Activated CD4-positive, alpha-beta T cell treated with anti-CD3 and anti-CD28 coated beads, Interleukin-2, amount 50 U/mL, for 4 hours (primary cell): Measurements from ENCODE around the gene LPP.
"Not testable (repeated sequence)": the region's sequence is repeated elsewhere in the genome, so short reads cannot be mapped to it uniquely, and the experiment has no call there.

Source experiments
- DNase-seq, 2 experiments: peaks; one replicate each; pipeline ENCODE4 v3.0.0-alpha.2; 2020

The LPP gene

DNA sequence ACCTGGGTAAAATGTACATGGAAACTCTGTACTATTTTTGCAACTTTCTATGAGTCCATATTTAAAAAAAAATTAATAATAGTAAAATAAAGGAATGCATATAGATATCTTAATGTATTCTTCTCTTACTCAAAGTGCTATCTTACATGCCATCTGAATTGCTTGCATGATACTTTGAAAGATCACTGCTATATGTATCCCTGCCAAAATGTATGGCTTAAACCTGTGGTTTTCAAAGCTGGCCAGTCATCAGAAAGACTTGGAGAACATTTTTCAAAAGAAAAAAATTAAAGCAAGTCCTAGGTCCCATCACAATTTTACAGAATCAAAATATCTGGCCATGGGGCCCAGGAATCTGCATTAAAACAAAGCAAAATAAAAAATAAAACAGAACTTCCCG lies 262.1 kb downstream of the LPP start:
- DNase-seq = no peak

DNA sequence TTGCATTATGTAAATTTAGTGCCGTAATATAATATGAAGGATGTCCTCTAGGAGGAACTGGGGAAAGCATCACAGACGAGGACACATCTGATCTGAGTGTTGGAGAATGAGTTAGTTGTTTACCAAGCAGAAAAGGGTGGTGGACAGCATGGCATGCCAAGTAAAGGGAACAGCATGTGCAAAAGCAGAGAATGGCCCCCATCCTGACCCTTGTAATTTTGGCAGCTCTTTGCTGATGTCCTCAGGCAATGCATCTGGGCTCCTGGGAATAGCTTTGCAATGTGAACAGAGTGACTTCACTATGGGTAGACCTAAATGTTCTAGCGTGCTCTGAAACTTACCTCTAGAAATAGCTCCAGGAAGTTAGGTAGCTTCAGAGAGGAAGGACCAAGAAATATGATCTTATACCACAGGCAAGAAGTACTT lies 263.3 kb downstream of the LPP start:
- DNase-seq = no peak

DNA sequence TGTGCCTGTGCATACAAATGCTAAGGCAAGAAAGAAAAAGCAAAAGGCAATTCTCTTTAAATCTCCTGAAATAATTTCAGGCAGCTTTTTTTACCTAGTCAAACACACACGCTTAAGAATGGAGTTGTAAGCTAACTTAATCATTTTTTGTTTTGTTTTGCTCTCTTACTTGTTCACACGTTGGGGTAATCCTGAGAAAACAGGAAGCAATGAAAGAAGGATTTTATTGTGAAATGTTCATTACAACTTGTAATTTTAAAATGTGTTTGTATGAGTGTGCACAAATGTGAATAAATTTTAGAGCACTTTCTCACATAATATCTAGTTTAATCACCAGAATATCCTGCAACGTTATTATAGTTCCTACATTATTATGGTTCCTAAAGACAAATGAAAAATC lies 263.8 kb downstream of the LPP start:
- DNase-seq = no peak

DNA sequence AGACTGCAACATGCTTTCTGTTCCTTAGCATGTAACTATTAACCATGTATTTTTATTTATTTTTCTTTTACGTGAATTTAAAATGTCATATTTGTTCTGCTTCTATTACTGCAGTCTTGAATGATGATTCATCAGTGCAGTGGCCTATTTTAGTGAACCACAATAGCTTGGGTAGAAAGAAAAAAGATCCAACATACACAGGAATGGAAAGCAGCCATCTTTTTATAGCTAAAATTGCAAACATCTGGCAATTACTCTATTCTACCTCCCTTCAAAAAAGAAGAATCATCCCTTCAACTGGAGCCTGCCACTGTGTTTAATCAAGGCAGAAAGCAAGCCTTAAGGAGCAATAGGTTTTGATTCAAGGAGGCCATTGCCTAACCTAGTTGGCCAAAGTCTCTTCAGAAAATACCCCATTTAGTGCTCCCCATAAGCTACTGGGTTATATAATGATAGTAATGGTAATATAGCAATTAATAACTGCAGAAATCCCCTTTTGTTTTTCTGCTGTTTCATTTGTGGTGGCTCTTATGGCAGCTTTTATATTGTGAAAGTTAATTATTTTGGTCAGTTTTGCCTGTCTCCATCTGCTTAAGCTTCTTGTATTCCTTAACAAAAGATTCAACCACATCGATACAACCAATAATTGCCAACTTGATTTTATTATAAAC lies 267.3 kb downstream of the LPP start:
- DNase-seq = no peak

DNA sequence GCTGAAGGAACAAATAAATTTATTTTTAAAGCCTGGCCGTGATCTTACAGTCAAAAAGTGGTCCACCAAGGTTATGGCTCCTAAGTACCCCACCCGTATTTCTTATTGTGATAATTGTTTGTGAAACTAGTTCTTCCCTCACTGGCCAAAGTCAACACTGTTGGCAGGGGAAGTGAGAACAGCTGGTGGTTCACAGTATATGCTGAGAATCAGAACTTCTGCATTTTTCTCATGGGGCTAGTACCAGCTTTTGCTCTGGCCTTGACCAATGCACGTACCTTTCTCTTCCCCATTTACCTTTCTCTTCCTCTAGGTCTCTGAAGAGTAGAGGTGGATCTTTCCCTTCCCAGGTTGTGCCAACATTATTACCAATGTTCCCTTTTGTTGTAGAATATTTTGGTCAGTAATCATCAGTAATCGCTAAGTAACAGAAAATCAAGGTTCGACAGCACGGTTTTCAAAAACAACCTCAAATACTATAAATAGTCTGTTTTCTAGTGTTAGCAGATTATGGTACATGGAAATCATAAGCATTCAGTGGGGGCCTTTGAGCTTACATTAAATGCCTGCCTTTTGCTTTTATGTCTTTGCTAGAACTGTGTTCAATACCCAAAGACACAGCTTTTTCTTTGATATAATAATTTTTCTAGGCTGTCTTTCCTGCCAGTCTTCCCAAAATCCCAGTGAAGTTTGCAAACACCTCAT lies 268.0 kb downstream of the LPP start:
- DNase-seq = no peak

DNA sequence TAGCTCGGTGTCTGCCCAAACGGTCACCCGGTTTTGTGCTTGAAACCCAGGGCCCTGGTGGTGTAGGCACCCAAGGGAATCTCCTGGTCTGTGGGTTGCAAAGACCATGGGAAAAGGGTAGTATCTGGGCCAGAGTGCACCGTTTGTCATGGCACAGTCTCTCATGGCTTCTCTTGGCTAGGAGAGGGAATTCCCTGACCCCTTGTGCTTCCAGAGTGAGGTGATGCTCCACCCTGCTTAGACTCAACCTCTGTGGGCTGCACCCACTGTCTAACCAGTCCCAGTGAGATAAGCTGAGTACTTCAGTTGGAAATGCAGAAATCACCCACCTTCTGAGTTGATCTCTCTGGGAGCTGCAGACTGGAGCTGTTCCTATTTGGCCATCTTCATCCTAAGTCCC lies 274.0 kb downstream of the LPP start:
- not testable (repeated sequence) for DNase-seq

DNA sequence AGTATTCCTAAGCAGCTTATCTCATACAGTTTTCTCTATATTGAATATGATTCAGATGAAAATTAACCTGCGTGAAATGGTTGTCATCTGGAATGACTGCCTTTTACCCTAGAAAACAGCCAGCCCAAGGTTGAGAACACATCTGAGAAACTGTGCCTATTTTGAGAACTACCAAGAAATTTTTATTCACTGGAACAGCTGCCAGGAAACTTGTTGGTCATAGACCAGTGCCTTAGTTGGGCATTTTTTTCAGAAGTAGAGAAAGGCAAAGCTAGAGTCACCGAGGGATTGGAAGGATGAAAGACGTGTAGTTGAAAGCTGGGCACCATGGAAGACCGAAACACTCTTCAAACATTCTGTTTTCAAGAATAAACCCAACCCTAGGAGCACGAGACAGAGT lies 277.1 kb downstream of the LPP start:
- DNase-seq = no peak

DNA sequence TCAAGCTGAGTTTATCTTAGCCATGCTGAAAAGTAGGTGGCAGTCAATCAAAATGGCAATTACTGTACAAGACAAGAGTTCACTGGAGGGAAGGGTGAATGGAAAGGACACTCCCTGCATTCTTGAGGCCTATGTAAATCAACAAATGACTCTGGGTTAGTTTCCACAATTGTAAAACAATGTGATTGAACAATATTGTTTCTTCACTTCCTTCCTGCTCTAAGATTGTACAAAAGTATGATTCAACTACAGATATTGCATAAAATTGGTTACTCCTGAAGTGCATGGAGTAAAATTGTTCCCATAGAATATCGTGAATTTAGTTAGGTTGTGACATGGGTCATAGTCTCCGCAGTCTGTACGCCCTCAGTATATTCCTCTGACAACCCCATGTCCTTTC lies 277.6 kb downstream of the LPP start:
- DNase-seq = no peak

DNA sequence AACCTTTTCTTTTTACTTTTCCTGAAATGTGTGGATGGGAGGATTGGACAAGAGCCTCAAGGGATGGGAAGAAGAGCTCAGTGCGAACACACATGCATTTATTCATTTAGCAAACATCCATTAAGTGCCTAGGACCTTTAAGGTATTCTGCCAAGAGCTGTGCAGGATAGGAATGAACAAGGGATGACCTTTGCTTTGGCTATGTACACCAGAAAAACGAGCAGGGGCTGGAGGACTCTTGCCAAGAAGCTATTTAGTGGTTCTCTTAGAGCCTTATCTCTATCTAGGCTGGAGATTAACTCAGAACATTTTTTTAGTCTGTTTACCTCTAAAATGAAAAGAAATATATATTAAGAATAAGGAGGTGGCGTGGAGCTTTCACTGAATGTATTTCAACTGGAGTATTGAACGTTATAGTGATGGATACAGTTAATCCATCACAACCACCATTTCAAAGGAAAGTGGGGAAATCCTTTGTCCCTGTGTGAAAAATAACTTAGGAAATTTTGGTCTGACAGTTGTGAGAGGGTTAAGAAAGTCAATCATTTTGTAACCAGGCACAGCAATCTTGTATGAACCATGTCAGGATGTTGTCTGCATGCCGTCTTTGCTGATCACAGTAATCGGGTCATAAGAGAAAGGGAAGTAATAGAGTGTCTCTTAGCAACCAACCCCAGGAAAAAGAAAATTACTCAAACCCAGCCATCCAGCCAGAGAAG lies 279.0 kb downstream of the LPP start:
- no peak for DNase-seq

DNA sequence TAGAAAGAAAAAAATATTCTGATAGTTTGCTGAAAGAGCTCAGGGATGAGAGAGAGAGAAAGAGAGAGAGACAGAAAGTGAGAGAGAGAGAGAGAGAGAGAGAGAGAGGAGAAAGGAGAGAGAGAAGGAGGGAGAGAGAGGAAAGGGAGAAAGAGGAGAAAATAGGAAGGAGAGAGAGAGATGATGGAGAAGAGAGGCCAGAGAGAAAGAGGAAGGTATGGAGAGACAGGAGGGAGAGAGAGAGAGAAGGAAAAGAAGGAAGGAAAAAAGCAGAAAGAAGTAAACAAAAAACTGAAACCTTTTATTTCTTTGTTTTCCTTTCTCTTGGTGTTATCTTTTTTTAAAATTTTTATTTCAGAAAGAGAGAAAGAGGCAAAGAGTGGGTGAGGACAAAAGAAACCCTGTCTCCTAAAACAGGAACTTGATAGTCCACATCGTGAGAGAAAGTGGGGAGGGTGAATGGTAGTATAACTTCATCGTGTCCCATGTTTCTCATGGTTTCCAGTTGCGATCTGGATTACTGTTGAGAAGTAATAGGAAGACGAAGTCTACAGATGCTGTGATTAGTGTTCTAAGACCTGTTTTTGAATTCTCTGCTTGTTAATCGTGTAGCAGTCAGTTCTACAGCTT lies 279.7 kb downstream of the LPP start:
- no peak for DNase-seq

DNA sequence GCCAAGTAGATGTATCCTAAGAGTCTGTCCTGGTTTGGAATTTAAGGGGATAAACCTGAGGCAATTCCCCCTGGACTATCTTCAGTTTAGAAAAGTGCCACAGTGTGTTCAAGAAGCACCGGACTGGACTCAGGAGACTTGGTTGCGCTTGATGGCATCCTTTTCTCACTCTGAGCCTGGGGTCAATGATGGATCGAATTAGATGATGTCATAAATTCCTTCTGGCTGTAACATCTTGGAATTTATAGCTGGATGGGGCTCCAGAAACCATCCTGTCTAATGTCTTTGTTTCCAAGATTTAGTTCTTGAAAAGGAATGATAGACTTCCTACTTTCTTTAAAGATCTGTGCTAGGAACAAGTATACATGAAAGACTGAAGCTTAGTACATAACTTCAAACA lies 280.6 kb downstream of the LPP start:
- DNase-seq = no peak

DNA sequence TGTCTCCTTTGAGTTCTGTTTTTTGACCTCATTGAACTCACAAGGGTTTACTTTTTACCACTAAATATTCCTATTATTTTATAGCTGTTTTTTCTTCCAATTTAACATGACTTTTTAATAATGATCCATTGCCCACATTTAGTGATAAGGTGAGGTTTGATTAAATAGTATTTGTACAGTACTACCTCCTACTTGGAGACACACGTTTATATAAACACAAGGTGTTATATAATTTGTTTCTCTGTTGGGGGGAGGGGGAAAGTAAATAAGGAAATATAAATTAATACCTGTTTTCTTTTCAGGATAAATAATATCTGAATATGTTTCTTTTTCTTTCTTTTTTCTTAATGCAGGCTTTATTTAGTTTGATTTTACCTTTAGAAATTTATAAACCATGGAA lies 281.3 kb downstream of the LPP start:
- no peak for DNase-seq

DNA sequence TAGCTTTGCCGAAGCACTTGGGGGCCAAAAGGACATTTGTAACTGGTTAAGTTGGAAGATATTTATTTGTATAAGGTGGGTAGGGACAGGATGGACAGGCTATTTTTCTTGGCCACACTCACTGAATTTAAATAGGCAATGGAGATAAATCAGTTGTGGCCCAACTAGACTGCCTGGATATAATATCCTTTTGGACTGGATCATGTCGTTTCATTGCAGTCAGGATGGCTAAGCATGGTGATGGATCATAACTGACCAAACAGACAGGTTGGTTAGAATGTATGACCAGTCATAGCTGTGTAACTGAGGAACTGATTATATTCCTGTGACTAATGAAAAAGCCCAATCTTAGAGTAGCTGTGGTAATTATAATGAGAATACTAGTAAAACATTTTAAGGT lies 284.0 kb downstream of the LPP start:
- DNase-seq = no peak

DNA sequence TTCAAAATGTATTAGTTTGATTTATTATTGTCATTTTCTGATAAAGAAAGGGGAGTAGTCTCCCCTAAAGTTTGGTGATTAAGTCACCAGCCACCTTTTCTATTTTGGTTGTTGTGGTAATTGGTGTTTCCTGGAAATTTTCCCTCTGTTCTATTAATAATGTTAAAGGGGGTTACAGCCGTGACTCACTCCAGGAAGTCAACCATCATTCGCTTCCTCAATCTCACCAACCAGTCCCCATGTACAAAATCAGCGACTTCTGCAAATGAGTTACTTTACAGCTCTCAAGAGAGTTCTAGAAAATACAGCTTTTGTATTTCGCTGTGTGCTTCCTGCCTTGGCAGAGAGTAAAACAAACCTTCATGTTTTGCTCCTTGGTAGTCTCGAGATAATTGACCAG lies 285.1 kb downstream of the LPP start:
- peak; percentile 26 to 29 for DNase-seq

DNA sequence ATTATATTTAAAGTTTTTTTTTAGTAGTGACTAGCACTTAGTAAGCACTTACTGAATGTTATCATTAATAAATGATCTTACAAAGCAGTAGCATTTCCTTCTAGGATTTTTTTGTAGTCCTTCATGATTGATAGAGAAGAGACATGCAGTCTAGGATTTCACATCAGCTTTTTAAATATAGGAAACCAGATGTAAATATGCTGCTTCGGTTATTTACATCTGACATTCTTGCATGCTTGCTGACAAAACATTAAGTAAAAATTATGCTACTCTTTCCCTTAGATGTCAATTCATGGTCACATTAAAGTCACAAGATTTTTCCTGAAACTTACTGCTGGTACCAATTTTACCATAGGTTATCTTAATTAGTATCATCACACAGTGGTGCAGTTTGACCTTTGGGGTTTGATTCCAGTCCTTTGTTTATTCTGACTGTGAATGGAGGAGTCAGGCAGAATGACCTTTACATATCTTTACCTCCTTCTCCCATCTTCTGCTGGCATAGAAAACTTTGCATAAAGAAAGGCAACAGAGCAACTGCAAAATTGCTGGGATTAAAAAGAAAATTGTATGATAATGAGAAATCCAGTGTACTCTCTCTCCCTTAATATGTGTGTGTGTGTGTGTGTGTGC lies 286.5 kb downstream of the LPP start:
- no peak for DNase-seq

DNA sequence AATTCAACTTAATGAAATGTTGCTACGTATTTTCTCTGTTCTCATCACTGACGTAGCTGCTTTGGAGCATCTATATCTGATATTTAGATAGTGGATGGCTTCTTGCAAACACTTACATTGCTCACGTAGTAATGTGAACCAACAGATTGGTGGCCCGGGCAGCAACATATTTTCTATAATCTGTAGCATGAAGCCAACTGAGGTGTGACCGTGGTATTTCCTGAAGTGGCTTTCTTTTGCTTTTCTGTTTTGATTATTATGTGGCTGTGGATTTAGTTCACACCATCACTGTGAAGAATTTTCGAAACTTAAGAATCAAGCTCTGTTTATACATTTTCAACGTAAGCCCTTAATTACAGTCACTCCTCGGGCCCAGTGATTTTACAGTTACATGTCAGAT lies 288.5 kb downstream of the LPP start:
- DNase-seq = no peak

DNA sequence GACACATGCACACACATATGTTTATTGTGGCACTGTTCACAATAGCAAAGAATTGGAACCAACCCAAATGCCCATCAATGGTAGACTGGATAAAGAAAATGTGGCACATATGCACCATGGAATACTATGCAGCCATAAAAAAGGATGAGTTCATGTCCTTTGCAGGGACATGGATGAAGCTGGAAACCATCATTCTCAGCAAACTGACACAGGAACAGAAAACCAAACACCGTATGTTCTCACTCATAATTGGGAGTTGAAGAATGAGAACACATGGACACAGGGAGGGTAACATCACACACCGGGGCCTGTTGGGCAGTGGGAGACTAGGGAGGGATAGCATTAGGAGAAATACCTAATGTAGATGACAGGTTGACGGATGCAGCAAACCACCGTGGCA lies 291.2 kb downstream of the LPP start:
- not testable (repeated sequence) for DNase-seq

DNA sequence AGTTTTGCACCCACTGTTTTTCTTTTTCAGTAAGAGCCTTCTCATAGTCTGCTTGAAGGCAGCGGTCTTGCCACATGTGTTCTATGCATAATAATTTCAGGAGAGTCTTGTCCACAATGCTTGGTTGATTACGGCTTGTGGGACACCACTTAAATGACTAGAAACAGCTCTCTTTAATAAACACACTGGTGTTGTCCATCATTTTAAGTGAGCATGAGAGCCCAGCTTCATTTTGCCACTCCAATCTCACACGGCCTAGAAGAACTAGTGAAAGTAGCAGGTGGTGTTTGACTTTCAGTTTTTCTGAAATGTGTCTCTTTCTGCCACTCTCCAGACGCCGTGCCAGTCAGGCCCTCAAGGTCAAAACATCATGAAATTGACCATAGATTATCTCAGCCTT lies 292.1 kb downstream of the LPP start:
- DNase-seq = no peak

DNA sequence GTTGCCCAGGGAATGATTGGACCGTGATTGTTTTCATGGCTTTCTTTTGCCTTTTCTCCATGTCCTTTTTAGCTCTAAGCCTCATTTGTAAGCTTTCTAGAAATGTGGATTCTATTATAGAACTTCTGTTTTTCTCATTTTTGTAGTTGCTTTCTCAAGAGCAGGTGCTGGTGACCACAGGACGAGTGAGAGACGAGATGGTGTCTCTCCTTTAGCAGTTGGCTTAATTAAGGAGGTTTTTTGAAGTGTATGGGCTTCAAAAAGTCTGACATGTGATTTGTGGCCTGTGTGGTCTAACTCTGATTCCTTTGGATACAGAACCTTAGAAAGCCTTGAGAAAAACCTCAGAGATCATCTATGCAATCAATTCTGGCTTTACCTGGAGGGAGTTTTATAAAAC lies 292.8 kb downstream of the LPP start:
- DNase-seq = no peak

DNA sequence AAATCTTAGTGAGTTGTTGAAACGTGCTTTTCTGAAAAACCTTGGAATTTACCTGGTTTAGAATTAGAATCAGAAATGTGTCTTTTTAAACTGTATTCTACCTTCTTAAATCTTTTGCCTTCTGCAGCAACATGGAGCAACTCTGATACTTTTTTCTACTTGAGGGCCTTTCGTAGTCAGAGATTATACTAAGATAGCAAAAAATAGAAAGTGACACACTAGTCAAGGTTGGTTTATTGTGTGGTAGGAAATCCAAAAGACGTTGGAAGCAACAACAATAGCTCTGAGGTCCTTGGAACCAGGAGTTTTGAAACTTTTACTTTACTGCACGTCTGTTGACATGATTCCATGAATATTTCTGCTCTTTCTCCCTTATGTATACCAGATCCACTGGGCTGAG lies 294.9 kb downstream of the LPP start:
- DNase-seq = no peak

DNA sequence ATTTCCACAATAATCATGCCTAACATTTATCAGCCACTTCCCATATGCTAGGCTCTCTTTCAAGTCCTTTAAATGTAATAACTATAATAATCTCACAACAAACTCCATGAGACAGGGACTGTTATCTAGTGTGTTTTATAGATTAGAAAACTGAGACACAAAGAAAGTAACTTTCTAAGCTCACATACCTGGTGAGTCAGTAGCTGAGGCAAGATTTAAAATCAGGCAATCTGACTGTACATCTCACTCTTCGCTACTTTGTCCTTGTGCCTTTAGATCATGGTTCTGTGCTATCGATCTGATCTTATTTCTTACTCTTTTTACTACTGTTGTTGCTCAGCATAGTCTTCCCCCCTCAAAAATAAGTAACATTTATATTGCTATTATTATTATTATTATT lies 295.5 kb downstream of the LPP start:
- no peak for DNase-seq

DNA sequence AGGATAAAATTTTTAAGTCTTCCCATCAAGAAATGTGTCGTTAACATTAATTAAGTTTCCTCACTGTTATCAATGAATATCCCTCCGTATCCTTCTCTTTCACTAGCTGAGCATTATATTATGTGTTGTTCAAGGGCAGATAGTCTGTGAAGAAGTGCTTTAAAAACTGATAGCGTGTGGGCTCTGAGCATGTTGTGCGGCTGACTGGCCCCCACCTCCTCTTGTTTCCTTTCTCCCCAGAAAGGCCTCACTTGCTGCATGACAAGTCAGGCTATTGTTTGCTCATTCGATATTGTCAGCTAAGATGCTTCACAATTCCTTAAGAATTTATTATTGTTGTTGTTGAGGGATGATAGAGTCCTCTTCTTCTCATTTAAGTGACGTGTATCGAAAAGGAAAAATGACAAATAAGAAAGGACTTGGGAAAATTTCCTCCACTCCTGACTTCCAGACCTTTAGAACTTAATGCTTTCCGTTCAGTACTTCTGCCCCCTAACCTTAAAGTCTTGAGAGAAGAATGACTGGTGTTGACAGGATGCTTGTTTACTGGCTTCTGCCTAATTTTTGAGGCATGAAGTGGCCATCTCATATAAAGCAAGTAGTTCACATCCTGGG lies 298.3 kb downstream of the LPP start:
- no peak for DNase-seq
